HG02970 (cell line): ENCODE results near the gene POU5F2.

ENCODE experiments used
- ATAC-seq: cut with Tn5 transposase; IDR thresholded peaks from one replicate; pipeline ENCODE4 v1.9.1; 2021; ENCODE audit warnings: mild to moderate bottlenecking, moderate library complexity, moderate number of reproducible peaks; ENCODE audit not compliant: unreplicated experiment, low FRiP score

The POU5F2 gene

GRCh38 chr5:93717162-93717561 lies 24.2 kb downstream of the POU5F2 start:
- ATAC-seq = no peak

DNA sequence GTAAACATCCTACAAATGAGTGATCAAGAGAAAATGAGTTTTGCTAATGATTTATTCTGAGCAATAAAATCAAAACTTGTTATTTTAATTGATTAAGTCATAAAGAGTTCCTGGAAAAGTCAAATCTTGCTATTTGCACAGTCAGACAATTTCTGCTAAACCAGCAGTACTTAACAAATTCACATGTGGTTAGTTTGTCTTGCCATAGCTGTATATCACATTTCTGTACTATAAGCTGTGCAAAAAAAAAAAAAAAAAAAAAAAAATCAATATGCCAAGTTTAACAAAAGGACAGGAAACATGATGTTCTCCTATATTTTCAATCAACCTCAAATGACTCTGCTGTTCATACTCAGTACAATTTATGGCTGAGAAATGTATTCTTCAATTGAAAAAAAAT lies 24.9 kb downstream of the POU5F2 start:
- ATAC-seq = no peak

DNA sequence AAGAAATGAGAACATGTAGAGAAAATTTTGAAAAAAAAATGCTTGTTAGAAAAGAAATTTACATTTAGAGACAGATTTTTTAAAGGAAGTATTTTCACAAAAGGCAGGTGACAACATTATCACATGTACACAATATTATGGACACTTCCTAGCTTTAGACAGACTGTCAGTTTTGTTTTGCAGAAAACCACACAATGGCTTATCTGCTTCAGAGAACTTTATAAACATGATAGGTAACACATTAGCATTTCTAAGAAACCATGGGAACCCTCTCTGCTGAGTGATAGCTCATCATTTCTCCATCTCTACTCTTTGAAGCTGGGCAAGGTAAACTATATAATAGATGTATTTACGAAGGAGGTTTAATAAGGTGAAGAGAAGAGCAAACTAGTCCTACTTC lies 25.6 kb downstream of the POU5F2 start:
- no peak for ATAC-seq

GRCh38 chr5:93715327-93715726 lies 26.1 kb downstream of the POU5F2 start:
- no peak for ATAC-seq

GRCh38 chr5:93708442-93708841 lies 33.0 kb downstream of the POU5F2 start:
- ATAC-seq = no peak

- ATAC-seq = no peak
Measured at GRCh38 chr5:93705896-93706295, 35.5 kb downstream of the POU5F2 start.

GRCh38 chr5:93704996-93705395 lies 36.4 kb downstream of the POU5F2 start:
- ATAC-seq = no peak

GRCh38 chr5:93691997-93692396 lies 49.4 kb downstream of the POU5F2 start:
- ATAC-seq = no peak
